SK-N-SH treated with all-trans-retinoic acid at 6 μM for 48 hours (cell line): ENCODE measurements around the gene CERS5.
A peak's percentile ranks its signal among the peaks of the same experiment; 100 is the strongest.

Experiments
- ATAC-seq: fragments of 200-7000 bp; cut with Tn5 transposase; 3 replicates; pipeline ENCODE4 v1.9.1; 2020; ENCODE audit warnings: mild to moderate bottlenecking, moderate library complexity
- BACH2 ChIP-seq: fragments of 250-450 bp; sonication (Bioruptor Pico); IDR thresholded peaks from 2 replicates; pipeline ENCODE4 v1.9.0; 2021; ENCODE audit warnings: mild to moderate bottlenecking, borderline replicate concordance
- GLIS3 ChIP-seq: fragments of 250-450 bp; sonication (Bioruptor Pico); IDR thresholded peaks from 2 replicates; pipeline ENCODE4 v1.5.0; 2020; ENCODE audit warnings: mild to moderate bottlenecking, moderate library complexity
- ISL1 ChIP-seq: fragments of 250-450 bp; sonication (Bioruptor Pico); IDR thresholded peaks from 2 replicates; pipeline ENCODE4 v2.1.2; 2022; ENCODE audit warnings: mild to moderate bottlenecking, moderate library complexity
- OSR1 ChIP-seq: fragments of 250-450 bp; sonication (Bioruptor Pico); IDR thresholded peaks from 2 replicates; pipeline ENCODE4 v1.8.0; 2022; ENCODE audit warnings: moderate library complexity, mild to moderate bottlenecking, inconsistent platforms
- PPARA ChIP-seq: fragments of 250-450 bp; sonication (Bioruptor Pico); IDR thresholded peaks from 2 replicates; pipeline ENCODE4 v1.5.0; 2020; ENCODE audit warnings: mild to moderate bottlenecking, borderline replicate concordance
- RARB ChIP-seq: fragments of 250-450 bp; sonication (Bioruptor Pico); IDR thresholded peaks from 2 replicates; pipeline ENCODE4 v1.8.0; 2021; ENCODE audit warnings: mild to moderate bottlenecking, moderate library complexity
- SNAI2 ChIP-seq: fragments of 250-450 bp; sonication (Bioruptor Pico); IDR thresholded peaks from 2 replicates; pipeline ENCODE4 v1.5.0; 2020; ENCODE audit warnings: mild to moderate bottlenecking, moderate library complexity
- TOX ChIP-seq: fragments of 250-450 bp; sonication (Bioruptor Pico); IDR thresholded peaks from 2 replicates; pipeline ENCODE4 v1.8.0; 2021; ENCODE audit warnings: mild to moderate bottlenecking, moderate library complexity, borderline replicate concordance
- ZC3H10 ChIP-seq: fragments of 250-450 bp; sonication (Bioruptor Pico); IDR thresholded peaks from 2 replicates; pipeline ENCODE4 v1.5.1; 2021; ENCODE audit warnings: mild to moderate bottlenecking, moderate library complexity
- ZFP3 ChIP-seq: fragments of 250-450 bp; sonication (Bioruptor Pico); IDR thresholded peaks from 2 replicates; pipeline ENCODE4 v1.5.0; 2020; ENCODE audit warnings: mild to moderate bottlenecking, moderate library complexity
- ZFP30 ChIP-seq: fragments of 450-650 bp; formaldehyde crosslinking; IDR thresholded peaks from 2 replicates; pipeline ENCODE4 v1.5.0; 2022; ENCODE audit warnings: mild to moderate bottlenecking, moderate library complexity
- ZNF565 ChIP-seq: fragments of 450-650 bp; formaldehyde crosslinking; conservative IDR thresholded peaks from 2 replicates; pipeline ENCODE4 v1.5.0; 2020; ENCODE audit warnings: low read depth, mild to moderate bottlenecking, moderate library complexity
- ZNF70 ChIP-seq: fragments of 450-650 bp; formaldehyde crosslinking; IDR thresholded peaks from 2 replicates; pipeline ENCODE4 v1.5.0; 2020; ENCODE audit warnings: mild to moderate bottlenecking, moderate library complexity
- ZNF8 ChIP-seq: fragments of 450-650 bp; formaldehyde crosslinking; IDR thresholded peaks from 2 replicates; pipeline ENCODE4 v1.5.0; 2020; ENCODE audit warnings: mild to moderate bottlenecking, moderate library complexity
- TF ChIP-seq, protein P1 (sequence below): fragments of 250-450 bp; sonication (Bioruptor Pico); IDR thresholded peaks from 2 replicates; pipeline ENCODE4 v1.8.0; 2021; ENCODE audit warnings: low read depth, mild to moderate bottlenecking, moderate library complexity, borderline replicate concordance
- TF ChIP-seq, protein P2 (sequence below): fragments of 250-450 bp; sonication (Bioruptor Pico); IDR thresholded peaks from 2 replicates; pipeline ENCODE4 v1.5.1; 2021; ENCODE audit warnings: mild to moderate bottlenecking, moderate library complexity
- TF ChIP-seq, protein P3 (sequence below): fragments of 250-450 bp; sonication (Bioruptor Pico); IDR thresholded peaks from 2 replicates; pipeline ENCODE4 v1.5.0; 2020; ENCODE audit warnings: mild to moderate bottlenecking, moderate library complexity
- TF ChIP-seq, protein P4 (sequence below): fragments of 250-450 bp; sonication (Bioruptor Pico); IDR thresholded peaks from 2 replicates; pipeline ENCODE4 v1.8.0; 2020; ENCODE audit warnings: mild to moderate bottlenecking, moderate library complexity, borderline replicate concordance

CERS5 gene, protein sequence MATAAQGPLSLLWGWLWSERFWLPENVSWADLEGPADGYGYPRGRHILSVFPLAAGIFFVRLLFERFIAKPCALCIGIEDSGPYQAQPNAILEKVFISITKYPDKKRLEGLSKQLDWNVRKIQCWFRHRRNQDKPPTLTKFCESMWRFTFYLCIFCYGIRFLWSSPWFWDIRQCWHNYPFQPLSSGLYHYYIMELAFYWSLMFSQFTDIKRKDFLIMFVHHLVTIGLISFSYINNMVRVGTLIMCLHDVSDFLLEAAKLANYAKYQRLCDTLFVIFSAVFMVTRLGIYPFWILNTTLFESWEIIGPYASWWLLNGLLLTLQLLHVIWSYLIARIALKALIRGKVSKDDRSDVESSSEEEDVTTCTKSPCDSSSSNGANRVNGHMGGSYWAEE

DNA sequence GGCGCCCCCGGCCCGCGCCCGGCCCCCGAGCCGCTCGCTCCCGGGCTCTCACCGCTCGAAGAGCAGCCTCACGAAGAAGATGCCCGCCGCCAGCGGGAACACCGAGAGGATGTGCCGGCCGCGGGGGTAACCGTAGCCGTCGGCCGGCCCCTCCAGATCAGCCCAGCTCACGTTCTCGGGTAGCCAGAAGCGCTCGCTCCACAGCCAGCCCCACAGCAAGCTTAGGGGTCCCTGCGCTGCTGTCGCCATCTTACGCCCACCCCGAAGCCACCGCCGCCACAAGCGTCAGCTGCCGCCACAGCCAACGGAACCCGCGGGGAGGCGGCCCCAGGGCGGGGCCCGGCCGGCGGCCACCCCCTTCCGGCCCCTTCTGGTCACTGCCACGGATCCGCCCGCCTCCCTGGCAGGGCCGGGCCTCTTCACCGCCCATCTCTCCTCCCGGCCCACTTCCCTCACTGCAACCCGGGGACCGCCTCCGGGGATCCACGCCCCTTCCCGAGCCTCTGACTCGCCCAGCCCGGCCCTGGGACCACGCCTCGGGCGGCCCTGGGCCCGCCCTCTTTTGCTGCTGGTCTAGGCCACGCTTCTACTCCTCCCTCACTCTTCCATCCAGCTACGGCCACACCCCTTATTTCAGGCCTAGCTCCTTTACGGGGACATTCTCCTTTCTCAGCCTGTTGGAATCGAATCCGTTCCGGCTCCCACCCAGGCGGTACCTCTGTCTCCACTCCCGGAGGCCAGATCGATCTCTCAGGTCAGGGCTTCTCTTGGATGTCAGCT is at the start of gene CERS5:
CERS5 (minus strand) TSS at position 321 of the 780 bp plus-strand sequence; CDS start at position 249, 72 bp downstream.
- TF ChIP-seq, protein P1, sequence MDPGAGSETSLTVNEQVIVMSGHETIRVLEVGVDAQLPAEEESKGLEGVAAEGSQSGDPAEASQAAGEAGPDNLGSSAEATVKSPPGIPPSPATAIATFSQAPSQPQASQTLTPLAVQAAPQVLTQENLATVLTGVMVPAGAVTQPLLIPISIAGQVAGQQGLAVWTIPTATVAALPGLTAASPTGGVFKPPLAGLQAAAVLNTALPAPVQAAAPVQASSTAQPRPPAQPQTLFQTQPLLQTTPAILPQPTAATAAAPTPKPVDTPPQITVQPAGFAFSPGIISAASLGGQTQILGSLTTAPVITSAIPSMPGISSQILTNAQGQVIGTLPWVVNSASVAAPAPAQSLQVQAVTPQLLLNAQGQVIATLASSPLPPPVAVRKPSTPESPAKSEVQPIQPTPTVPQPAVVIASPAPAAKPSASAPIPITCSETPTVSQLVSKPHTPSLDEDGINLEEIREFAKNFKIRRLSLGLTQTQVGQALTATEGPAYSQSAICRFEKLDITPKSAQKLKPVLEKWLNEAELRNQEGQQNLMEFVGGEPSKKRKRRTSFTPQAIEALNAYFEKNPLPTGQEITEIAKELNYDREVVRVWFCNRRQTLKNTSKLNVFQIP (CRISPR knock-in tag), result no peak
- peak; percentile 76 for TF ChIP-seq ZFP30
- TF ChIP-seq, all 23 proteins: peak for 1

DNA sequence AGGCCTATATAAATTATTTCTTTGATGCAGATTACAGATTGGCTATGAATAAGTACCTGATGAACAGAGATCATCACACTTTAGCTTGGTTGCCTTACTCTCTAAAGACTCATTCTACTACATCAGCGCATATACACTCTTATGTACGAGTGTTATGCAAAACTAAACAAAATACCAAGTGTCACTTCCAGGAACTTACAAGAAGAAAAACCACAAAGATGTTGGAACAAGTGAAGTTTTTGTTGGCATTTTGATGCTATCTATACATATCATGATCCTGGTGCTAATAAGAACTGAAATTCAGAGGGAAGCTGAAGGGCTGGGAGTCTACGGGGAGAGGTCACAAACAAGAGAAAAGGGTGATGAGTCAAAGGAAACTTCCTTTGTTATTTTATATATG is 47.9 kb upstream of the CERS5 start:
- ATAC-seq, result peak; percentile 18; the same call in 1 of the 3 replicates
- TF ChIP-seq ISL1 (CRISPR knock-in tag), result no peak
- TF ChIP-seq, protein P1 (CRISPR knock-in tag), result no peak
- no peak for TF ChIP-seq ZNF70 (CRISPR knock-in tag)
- no peak for TF ChIP-seq ZFP3
- TF ChIP-seq, protein P2, sequence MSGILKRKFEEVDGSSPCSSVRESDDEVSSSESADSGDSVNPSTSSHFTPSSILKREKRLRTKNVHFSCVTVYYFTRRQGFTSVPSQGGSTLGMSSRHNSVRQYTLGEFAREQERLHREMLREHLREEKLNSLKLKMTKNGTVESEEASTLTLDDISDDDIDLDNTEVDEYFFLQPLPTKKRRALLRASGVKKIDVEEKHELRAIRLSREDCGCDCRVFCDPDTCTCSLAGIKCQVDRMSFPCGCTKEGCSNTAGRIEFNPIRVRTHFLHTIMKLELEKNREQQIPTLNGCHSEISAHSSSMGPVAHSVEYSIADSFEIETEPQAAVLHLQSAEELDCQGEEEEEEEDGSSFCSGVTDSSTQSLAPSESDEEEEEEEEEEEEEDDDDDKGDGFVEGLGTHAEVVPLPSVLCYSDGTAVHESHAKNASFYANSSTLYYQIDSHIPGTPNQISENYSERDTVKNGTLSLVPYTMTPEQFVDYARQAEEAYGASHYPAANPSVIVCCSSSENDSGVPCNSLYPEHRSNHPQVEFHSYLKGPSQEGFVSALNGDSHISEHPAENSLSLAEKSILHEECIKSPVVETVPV (CRISPR knock-in tag), result no peak
- TF ChIP-seq, protein P3, sequence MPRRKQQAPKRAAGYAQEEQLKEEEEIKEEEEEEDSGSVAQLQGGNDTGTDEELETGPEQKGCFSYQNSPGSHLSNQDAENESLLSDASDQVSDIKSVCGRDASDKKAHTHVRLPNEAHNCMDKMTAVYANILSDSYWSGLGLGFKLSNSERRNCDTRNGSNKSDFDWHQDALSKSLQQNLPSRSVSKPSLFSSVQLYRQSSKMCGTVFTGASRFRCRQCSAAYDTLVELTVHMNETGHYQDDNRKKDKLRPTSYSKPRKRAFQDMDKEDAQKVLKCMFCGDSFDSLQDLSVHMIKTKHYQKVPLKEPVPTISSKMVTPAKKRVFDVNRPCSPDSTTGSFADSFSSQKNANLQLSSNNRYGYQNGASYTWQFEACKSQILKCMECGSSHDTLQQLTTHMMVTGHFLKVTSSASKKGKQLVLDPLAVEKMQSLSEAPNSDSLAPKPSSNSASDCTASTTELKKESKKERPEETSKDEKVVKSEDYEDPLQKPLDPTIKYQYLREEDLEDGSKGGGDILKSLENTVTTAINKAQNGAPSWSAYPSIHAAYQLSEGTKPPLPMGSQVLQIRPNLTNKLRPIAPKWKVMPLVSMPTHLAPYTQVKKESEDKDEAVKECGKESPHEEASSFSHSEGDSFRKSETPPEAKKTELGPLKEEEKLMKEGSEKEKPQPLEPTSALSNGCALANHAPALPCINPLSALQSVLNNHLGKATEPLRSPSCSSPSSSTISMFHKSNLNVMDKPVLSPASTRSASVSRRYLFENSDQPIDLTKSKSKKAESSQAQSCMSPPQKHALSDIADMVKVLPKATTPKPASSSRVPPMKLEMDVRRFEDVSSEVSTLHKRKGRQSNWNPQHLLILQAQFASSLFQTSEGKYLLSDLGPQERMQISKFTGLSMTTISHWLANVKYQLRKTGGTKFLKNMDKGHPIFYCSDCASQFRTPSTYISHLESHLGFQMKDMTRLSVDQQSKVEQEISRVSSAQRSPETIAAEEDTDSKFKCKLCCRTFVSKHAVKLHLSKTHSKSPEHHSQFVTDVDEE (CRISPR knock-in tag), result no peak
- no peak for TF ChIP-seq SNAI2 (CRISPR knock-in tag)
- no peak for TF ChIP-seq RARB (CRISPR knock-in tag)
- TF ChIP-seq BACH2 (CRISPR knock-in tag), result no peak
- no peak for TF ChIP-seq OSR1 (CRISPR knock-in tag)
- no peak for TF ChIP-seq ZC3H10 (CRISPR knock-in tag)
- no peak for TF ChIP-seq ZNF565 (CRISPR knock-in tag)
- TF ChIP-seq ZNF8 (CRISPR knock-in tag), result no peak
- TF ChIP-seq PPARA, result no peak
- TF ChIP-seq, all 23 proteins: peak for 0

More for the DNA sequence above, at the start of gene CERS5:
- peak; percentile 98 for ATAC-seq

DNA sequence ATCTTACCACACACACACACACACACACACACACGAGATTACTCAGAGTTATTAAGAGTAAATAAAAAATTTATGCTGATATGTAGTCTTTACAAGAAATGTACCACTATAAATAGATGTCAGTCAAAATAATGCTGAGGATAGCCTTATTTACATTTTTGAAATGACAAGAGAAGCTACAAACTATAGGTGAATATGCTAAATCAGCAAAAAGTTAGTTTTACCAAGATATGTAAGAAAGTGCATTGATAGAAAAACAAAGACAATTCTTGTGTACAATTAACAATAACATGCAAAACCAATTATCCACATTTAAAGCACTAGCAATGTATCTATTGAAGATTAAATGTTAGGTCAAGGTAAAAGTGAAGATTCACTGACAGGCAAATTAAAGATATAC is 46.8 kb upstream of the CERS5 start:
- no peak for ATAC-seq
- TF ChIP-seq ZC3H10 (CRISPR knock-in tag) (no peak), OSR1 (CRISPR knock-in tag) (no peak), ZNF8 (CRISPR knock-in tag) (no peak)

DNA sequence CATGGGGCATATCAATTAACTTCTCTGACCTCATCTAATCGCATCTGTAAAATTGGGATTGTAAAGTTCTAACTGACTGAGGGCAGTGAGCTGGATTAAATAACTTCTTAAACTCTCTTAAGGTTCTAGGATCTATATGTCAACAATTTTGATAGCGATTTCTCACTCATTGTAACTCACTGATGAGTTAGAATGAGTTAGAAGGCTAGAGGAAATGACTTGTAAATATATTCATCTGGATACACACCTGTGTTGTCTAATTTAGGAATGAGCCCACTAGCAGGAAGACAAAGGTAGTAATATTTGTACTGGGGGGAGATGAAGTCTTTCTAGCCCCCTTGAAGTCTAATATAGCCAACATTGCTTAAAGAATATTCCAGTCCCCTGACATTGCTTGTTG is 46.3 kb upstream of the CERS5 start:
- no peak for ATAC-seq
- TF ChIP-seq ZNF8 (CRISPR knock-in tag) (no peak), SNAI2 (CRISPR knock-in tag) (no peak), TOX (no peak), ZFP3 (no peak), BACH2 (CRISPR knock-in tag) (no peak), ZC3H10 (CRISPR knock-in tag) (no peak), GLIS3 (CRISPR knock-in tag) (no peak), RARB (CRISPR knock-in tag) (no peak), ZNF565 (CRISPR knock-in tag) (no peak), ISL1 (CRISPR knock-in tag) (no peak)
- TF ChIP-seq, protein P1 (CRISPR knock-in tag), result no peak
- TF ChIP-seq, protein P4, sequence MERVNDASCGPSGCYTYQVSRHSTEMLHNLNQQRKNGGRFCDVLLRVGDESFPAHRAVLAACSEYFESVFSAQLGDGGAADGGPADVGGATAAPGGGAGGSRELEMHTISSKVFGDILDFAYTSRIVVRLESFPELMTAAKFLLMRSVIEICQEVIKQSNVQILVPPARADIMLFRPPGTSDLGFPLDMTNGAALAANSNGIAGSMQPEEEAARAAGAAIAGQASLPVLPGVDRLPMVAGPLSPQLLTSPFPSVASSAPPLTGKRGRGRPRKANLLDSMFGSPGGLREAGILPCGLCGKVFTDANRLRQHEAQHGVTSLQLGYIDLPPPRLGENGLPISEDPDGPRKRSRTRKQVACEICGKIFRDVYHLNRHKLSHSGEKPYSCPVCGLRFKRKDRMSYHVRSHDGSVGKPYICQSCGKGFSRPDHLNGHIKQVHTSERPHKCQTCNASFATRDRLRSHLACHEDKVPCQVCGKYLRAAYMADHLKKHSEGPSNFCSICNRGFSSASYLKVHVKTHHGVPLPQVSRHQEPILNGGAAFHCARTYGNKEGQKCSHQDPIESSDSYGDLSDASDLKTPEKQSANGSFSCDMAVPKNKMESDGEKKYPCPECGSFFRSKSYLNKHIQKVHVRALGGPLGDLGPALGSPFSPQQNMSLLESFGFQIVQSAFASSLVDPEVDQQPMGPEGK (CRISPR knock-in tag), result no peak
- TF ChIP-seq, protein P3 (CRISPR knock-in tag), result no peak
